NCI-H446 (cell line): Measurements from ENCODE around the gene ATP1A4.
"Not testable (repeated sequence)": the region's sequence is repeated elsewhere in the genome, so short reads cannot be mapped to it uniquely, and the experiment has no call there.

Source experiments
- DNase-seq, 2 experiments: peaks; one replicate each; lab custom pipeline; 2025; lab: John Stamatoyannopoulos, UW

ATP1A4 gene

DNA sequence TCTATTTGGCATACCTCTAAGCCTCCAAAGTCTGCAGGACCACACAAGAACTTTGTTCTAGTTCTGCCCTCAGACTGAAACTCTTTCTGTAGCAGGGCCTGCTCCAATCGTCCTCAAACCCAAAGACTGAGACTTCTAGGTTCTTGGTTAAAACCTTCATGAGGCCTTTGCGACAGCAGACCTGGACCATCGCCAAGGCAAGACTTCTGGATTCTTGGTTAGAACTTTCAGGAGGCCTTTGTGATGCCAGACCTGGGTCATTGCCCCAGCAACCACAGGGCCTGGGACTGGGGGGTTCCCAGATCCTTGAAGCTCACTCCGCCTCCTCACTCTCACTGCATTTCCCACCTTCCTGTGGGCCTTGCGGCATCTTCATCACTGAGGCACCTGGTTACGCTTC, at the start of gene ATP1A4:
ATP1A4 (plus strand) TSS at position 301 of the 400 bp plus-strand sequence. CDS start 438 bp downstream, outside the sequence.
- no peak for DNase-seq

DNA sequence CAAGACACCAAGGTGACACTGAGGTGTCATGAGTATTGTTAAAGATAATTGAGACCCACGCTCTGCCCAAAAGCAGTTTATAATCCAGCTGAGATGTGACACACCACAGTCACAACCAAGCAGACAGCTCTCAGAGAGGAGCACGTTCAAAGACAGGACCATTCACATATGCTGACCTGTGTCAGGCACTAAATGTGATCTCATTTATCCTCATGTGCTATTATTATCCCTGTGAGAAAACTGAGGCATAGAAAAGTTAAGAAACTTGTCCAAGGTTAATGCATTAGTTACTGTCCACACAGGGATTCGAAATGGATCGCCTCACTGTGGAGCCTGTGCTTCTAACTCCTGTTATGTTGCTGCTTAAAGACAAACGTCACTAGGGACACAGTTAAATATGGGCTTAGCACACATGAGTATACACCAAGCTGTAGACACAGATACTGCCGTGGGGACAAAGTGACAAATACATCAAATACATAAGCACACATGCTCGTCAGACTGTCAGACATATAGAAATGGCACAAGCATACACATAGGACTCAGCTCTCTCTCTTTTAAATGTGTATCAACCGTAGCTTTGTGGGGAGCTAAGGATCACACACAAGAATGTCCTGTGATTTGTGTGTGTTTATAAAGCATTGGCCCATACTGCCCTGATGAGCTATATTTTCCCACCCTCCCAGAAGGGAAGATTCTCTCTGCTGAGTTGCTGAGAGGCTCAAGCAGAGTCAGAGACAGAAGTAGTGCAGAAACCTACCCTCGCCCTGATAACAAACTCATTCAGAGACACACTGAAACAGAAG, 49.5 kb upstream of the ATP1A4 start:
- no peak for DNase-seq

DNA sequence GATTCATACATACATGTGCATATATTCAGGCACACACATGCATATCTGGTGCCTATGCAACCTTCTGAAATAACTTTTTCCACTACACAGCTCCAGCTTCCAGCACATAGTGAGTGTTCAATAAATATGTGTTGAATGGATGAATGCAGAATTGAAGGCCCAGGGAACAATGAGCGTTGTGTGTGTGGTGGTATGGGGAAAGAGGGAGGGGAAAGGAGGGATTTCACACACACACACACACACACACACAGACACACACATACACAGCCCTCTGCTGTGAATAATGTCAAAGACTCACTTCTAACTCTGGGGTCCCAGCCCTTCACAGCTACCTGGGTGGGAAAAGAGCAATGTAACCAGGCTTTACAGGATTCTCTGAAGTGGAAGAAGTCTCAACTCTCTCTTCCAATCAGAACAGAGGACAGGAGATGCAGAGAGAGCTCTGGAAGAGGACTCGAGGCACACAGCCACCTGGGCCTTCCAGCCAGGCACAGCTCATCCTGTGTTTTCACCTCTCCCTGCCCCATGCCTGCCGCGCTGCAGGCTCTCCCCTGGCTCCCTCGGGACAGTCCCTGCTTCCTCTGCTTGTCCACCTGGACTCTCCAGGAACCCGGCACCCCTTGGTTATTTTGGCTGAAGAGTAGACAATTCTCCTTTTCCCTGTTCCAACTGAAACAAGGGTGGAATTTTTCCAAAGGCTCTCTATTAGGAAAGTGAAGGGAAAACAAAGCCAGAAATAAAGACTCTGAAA, 47.6 kb upstream of the ATP1A4 start:
- no peak for DNase-seq

DNA sequence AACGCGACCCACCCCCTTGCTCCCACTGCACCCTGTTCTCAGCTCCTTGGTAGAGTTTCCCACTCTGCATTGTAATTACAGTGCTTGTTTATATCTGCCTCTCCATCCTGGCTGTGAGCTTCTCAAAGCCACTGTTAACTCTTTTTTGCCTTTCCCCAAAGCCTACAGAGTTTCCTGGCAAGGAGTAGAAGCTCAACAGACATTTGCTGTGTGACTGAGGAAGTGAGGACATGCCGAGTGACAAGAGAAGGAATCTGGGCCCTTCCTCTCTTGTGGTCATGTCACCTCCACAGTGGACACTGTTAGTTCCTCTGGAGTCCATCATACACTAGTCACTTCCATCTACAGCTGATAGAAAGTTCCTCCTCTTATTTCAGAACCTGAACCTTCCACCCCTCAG, 46.9 kb upstream of the ATP1A4 start:
- no peak for DNase-seq

DNA sequence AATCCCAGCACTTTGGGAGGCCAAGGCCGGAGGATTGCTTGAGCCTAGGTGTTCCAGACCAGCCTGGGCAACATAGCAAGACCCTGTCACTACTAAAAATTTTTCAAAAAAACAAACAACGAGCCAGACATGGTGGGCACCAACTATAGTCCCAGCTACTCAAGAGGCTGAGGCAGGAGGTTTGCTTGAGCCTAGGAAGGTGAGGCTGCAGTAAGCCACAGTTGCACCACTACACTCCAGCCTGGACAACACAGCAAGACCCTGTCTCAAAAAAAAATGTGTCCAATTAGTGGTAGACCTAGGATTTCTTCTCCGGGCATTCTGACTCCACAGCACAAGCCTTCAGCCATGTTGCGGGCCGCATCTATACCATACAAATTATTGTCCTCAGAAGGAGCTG, 46.2 kb upstream of the ATP1A4 start:
- no peak for DNase-seq

DNA sequence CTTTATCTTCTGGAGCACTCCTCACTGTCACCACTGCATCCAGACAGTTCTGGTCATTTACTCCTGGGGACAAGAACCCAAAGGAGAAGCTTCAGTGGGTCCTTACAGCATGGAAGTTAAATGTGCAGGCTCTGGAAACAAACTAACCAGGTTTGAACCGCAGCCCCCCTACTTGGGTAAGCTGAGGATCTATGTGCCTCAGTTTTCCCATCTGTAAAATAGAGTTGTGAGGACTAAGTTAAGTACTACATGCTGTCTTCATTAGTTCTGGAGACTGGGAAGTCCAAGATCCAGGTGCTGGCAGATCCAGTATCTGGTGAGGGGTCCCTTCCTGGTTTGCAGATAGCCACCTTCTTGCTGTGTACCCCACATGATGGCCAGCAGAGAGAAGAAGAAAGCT, 43.9 kb upstream of the ATP1A4 start:
- no peak for DNase-seq

DNA sequence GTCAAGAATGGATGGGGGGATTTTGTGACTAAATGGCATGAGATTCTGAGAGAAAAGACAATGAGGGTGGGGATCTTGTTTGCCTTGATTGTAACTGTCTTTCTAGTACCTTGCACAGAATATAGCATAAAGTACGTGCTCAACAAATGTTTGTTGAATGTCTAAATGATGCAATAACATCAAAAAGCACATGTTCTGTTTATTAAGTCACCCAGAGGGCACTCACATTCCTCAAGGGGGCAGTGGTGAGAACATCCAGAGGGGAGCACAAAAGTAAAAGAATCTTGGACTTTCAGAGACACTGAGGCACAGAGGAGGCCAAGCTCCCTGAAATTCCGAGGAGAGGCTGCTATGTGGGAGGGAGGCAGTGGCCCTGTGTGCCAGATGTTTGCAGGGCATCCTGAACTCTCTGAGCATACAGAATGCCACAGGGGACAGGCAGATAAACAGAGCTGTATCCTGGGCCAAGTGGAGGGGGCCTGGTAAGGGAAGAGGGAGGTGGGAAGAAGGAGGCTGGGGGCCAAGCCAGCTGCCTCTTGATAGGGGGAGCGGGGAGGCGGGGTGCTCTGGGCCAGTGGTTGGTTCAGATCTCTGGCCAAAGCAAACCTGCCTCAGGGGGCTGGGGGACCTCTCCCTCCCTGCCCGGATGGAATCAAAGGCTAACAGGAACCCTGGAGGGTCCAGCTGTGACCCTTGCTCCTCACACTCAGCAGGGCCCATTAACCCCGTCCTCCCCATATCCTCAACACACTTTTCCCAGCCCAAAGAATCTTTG, 42.3 kb upstream of the ATP1A4 start:
- DNase-seq = peak in 1 of 2 experiments; percentile 57

DNA sequence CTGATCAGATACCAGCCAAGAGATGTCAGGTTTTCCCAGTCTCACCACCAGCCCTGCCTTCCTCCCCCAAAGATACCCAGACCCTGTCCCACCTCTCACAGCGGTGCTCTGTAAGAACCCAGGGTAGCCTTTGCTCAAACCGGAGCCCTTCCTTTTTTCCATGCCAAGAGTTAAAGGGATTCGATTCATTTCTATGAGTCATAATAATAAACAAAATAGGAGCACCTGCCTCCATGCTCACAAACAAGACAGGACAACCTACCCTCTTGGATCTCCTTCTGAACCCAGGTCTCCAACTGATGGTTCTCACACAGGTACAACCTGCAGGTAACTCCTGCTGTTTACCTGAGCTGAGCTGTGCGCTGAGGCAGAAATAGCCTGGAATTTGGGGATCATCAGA, 41.7 kb upstream of the ATP1A4 start:
- DNase-seq = no peak

DNA sequence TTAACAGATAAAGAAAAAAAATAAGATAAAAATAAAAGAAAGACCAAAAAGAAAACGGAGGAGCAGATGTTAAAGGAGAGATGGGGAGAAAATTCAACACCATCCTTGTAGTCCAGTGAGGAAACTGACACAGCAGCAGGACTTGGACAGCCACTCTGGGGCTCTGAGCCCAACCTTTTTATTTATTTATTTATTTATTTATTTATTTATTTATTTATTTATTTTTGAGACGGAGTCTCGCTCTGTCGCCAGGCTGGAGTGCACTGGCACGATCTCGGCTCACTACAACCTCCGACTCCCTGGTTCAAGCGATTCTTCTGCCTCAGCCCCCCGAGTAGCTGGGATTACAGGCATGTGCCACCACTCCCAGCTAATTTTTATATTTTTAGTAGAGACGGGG, 39.9 kb upstream of the ATP1A4 start:
- DNase-seq = not testable (repeated sequence)

DNA sequence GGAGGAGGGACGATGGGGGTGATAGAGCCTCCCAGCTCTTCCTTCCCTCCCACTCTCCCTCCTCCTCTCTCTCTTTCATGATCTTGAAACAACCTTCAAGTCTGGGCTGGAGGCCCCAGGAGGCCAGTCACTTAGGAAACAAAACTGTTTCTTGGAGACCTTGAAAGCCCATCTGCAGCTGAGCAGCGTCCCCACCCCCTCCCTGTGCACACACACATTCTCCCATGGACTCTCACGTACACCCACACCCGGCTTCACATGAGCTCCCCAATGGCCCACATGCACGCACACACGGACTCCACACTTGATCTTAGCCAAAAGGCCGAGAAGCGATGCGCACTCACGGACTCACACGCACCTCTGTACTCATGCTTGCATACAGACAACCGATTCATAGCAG, 39.0 kb upstream of the ATP1A4 start:
- no peak for DNase-seq

DNA sequence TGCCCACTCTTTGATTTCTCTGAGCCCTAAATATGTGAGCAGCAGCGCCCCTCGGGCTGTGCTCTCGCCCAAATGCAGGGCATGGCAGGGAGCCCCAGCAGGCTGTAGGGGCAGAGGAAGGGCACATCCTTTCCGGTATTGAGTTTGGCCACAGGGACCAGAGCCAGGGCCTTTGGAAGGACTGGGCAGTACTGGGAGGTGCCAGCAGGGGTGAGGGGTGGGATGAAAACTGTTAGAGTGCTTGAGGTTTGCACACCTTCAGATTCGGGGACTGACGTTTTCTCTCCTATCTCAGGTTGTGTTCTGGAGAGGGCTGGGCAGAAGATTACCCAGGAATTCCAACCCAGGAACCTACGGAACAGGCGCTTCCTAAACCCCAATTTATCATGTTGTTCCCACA, 38.0 kb upstream of the ATP1A4 start:
- no peak for DNase-seq

DNA sequence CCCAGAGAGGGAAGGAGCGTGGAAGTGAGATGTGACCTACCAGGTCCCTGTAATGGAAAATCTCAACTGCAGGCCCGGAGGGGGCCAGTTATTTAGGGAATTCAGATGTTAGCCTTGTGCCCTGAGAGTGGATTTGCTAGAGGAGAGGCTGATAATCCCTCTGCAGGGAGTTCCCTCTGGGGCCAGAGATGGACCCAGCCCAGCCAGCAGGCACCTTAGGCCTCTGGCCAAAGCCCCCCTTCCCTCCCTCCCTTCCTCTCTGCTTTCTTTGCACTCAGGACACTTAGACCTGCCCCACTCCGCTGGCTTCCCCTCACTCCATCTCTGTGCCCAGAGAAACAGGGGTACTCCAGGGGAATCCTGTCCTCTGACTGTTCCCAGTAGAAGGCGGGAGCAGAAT, 37.3 kb upstream of the ATP1A4 start:
- DNase-seq = no peak

DNA sequence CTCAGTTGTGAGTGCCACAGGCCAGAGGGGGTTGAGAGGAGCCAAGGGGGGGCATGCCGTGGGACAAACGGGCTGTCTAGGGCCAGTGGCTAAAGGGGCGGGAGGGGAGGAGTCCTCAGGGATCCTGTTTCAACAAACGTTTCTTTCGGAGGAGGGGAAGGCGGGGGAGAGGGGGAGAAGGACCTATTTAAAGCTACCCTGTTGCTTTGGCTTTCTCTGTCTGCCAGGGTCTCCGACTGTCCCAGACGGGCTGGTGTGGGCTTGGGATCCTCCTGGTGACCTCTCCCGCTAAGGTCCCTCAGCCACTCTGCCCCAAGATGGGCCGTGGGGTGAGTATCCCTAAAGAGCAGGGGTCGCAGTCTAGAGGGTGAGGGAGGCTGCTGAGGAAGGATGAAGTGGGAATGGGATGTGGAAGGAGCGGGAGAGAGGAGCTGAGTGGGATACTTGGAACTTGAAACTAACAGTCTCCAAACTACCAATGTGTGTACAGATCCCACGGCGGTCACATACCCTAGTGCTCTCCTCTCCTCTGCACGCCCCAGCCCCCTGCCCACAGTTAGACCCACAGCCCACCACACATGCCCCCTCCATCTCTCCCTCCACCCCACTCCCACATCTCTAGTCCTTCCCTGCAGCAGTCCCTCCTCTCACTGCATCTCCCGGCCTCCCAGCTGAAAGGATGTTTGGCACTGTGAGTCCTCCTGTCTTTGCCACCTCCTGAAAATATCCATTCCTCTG, 35.7 kb upstream of the ATP1A4 start, which contains the start of gene ATP1A2:
ATP1A2 (plus strand) TSS at position 215 of the 738 bp plus-strand sequence; CDS start at position 318, 103 bp downstream.
- DNase-seq = no peak

DNA sequence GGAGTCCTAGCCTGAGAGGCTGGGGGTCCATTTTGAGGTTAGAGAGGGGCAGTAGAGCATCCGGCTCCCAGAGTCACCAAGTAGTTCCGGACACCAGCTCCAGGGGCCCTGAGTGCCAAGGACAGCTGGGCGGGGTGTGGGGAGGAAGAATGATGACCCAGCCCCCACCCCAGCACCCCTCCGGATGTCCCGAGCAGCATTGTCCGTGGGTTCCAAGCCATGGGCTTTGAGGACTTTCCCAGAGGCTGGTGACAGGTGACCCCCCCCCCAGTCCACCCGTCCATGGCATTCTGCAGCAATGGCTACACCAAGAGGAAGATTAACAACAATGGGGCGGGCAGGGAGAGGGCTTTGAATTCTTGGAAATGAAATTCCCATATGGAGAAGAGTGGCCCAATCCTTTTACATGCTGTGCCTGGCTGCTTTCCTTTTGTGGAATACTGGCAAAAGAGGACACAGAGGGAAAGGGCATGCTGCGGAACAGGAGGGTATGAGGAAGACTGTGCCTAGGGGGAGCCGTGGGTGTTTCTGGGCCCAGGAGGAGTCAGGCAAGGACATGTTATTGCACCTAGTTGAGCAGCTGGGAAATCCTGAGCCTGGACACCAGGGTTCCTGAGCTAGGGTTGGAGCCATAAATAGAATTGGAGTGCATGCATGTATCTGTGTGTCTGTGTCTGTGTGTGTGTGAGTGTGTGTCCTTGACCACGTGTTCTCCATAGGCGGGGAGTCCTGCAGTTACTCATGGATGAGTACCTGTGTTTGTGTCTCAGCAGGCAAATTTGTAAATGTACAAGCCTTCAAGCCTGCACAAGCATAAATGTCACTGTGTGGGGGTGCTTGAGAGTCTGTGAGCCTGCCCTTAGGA, 34.9 kb upstream of the ATP1A4 start:
- DNase-seq = no peak

DNA sequence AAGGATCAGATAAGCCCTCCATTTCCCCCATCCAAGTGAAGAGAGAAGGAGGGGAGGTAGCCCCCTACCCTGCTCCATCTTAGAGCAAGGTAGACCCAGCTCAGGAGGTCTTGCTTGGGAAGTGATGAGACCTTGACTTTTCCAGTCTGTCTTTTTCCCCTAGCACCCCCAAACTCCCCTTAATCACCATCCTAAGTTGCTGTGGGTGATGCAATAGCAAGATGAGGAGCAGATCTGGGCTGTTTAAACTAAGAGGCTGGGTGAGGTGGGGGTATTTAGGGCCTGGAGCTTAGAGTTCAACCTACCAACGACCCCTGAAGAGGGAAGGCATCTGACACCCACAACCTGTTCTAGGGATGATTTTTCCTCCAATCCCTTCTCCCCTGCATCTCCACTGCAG, 34.1 kb upstream of the ATP1A4 start:
- DNase-seq = no peak

DNA sequence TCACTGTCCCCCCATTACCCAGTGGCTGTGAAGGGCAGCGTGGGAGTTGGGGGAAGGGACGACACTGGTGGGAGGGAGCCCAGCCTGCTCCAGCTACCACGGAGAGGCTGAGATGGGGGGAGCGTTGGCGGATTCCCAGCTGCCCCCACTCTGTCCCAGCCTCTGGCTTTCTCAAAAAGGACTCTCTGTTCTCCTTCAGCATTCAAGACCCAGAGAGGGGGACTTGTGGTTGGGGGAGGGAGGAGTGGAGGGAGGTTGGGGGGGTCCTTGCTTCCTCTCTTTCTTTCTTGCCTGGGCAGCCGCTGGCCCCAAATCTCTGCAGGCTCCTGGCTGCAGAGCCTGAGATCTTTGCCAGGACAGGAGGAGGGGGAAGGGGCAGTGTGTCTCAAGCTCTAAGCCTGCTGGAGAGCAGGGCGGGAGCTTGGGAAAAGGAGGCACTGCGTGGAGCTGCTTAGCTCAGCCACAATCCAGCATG, 33.7 kb upstream of the ATP1A4 start:
- peak in 1 of 2 experiments; percentile 45 for DNase-seq

DNA sequence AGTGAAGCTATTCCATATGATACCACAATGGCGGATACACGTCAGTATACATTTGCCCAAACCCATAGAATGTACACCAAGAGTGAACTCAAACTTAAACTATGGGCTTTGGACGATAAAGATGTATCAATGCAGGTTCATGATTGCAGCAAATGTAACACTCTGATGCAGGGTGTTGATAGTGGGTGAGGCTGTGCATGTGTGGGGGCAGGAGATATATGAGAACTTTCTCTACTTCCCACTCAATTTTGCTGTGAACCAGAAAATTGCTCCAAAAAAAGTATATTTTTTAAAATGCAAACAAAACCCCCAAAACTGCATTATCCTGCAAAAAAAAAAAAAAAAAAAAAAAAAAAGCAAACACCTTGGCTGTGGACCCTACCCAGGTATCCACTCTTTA, 32.5 kb upstream of the ATP1A4 start:
- DNase-seq = no peak

DNA sequence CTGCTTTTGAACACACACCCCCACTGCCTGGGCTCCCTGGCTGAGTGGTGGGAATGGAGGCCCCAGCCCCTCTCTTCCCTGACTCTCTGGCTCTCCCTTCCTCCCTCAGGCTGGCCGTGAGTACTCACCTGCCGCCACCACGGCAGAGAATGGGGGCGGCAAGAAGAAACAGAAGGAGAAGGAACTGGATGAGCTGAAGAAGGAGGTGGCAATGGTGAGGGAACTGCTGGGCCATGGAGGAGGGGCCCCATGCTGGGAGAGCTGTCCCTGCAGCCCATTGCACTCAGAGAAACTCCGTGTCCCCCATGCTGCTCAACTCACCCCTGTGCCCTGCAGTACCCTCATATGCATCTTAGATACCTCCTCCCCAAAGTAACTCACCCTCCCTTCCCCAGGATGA, 30.6 kb upstream of the ATP1A4 start:
- no peak for DNase-seq

DNA sequence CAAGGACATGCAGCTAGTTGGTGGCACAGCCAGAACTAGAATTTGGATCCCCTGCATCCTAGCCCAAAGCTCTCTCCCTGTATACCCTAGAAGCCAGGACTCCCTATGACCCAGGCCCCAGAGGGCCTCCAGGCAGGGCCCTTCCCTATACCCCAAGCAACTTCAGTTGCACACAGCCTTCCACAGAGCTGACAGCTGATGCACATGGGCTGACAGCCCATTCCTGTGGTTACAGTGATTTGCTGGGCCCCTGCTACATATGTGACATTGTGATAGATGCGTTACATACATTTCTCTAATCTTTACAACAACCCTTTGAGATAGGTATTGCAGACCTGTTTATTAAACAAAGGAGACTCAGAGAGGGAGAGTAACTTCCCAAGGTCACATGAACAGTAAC, 30.0 kb upstream of the ATP1A4 start:
- no peak for DNase-seq

DNA sequence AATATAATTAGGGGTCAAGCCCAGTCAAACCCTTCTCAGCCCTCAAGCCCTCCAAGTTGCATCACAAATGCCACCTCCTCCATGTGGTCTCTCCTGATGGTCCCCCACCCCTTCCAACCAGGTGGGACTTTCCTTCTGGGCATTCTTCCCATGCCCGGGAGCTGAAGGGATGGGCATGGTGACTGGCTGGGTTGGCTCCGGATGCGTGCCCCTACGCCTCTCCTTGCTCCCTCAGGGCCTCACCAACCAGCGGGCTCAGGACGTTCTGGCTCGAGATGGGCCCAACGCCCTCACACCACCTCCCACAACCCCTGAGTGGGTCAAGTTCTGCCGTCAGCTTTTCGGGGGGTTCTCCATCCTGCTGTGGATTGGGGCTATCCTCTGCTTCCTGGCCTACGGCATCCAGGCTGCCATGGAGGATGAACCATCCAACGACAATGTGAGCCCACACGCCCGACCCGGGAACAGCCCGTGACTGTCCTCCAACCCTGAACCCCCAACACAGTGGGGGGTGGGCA, 28.4 kb upstream of the ATP1A4 start:
- no peak for DNase-seq
